ENCODE measurements around the gene MAPK10.

MAPK10 gene

DNA sequence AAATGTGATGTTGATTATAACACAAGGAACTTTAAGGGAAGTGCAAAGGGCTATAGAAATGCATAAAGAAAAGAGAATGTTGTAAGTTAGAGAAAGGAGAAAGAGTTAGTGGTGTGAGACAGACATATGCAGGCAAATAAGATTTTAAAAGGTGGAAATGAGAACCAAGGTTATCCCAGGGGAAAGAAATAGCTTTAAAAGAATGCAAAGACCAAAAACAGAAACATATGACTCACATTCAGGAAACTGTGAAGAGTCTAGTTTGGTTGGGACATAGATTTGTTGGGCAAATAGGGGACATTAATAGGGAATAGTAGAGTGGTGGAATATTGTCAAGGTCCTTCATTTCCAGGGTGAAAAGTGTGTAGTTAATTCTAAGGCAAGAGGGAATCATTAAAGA is 52.4 kb downstream of the MAPK10 start:
- TF ChIP-seq REST (IDR thresholded peaks at IDR 0.05; ENCODE audit: insufficient read depth in 1 of 2, low read depth in 2 of 2, low read length in 2 of 2): no peak
- no peak for TF ChIP-seq POLR2AphosphoS5 (IDR thresholded peaks at IDR 0.05; ENCODE audit: low read depth, low read length)
- no peak for TF ChIP-seq SIN3A (IDR thresholded peaks at IDR 0.05; ENCODE audit: borderline replicate concordance, insufficient read depth, low read length)
- TF ChIP-seq FOXP2 (optimal IDR thresholded peaks at IDR 0.05; ENCODE audit: borderline replicate concordance, extremely low read depth, extremely low read length, insufficient read depth): no peak
- TF ChIP-seq TAF1 (IDR thresholded peaks at IDR 0.05; ENCODE audit: borderline replicate concordance, insufficient read depth, low read length): no peak

GRCh38 chr4:86306816-86307215 is 53.0 kb downstream of the MAPK10 start:
- TF ChIP-seq REST (IDR thresholded peaks at IDR 0.05; ENCODE audit: insufficient read depth in 1 of 2, low read depth in 2 of 2, low read length in 2 of 2) (no peak), FOXP2 (optimal IDR thresholded peaks at IDR 0.05; ENCODE audit: borderline replicate concordance, extremely low read depth, extremely low read length, insufficient read depth) (no peak), POLR2AphosphoS5 (IDR thresholded peaks at IDR 0.05; ENCODE audit: low read depth, low read length) (no peak), SIN3A (IDR thresholded peaks at IDR 0.05; ENCODE audit: borderline replicate concordance, insufficient read depth, low read length) (no peak), TAF1 (IDR thresholded peaks at IDR 0.05; ENCODE audit: borderline replicate concordance, insufficient read depth, low read length) (no peak)

DNA sequence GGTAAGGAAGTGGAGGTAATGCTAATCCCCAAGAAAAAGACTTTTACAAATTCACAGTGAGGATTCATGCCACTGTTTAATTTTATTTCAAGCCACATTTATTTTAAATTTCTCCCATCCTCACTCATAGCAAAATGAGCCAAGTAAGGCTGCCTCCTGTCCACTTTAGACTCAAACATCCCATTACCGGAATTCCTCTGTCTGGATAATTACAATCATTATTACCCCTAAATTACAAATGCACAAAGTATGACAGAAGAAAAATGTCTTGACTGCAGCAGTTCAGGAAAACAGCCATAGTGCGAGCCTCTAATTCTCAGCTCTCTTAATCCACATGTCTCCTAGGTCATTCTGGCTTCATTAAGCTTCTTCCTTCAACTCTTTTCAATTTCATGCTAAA is 57.0 kb downstream of the MAPK10 start:
- no peak for TF ChIP-seq FOXP2 (optimal IDR thresholded peaks at IDR 0.05; ENCODE audit: borderline replicate concordance, extremely low read depth, extremely low read length, insufficient read depth)
- TF ChIP-seq TAF1 (IDR thresholded peaks at IDR 0.05; ENCODE audit: borderline replicate concordance, insufficient read depth, low read length): no peak
- TF ChIP-seq POLR2AphosphoS5 (IDR thresholded peaks at IDR 0.05; ENCODE audit: low read depth, low read length): no peak
- TF ChIP-seq SIN3A (IDR thresholded peaks at IDR 0.05; ENCODE audit: borderline replicate concordance, insufficient read depth, low read length): no peak
- TF ChIP-seq REST (IDR thresholded peaks at IDR 0.05; ENCODE audit: insufficient read depth in 1 of 2, low read depth in 2 of 2, low read length in 2 of 2): no peak

GRCh38 chr4:86302251-86302650 is 57.6 kb downstream of the MAPK10 start:
- no peak for TF ChIP-seq FOXP2 (optimal IDR thresholded peaks at IDR 0.05; ENCODE audit: borderline replicate concordance, extremely low read depth, extremely low read length, insufficient read depth)
- no peak for TF ChIP-seq REST (IDR thresholded peaks at IDR 0.05; ENCODE audit: insufficient read depth in 1 of 2, low read depth in 2 of 2, low read length in 2 of 2)
- TF ChIP-seq TAF1 (IDR thresholded peaks at IDR 0.05; ENCODE audit: borderline replicate concordance, insufficient read depth, low read length): no peak
- no peak for TF ChIP-seq SIN3A (IDR thresholded peaks at IDR 0.05; ENCODE audit: borderline replicate concordance, insufficient read depth, low read length)

- TF ChIP-seq TAF1 (IDR thresholded peaks at IDR 0.05; ENCODE audit: borderline replicate concordance, insufficient read depth, low read length) (no peak), POLR2AphosphoS5 (IDR thresholded peaks at IDR 0.05; ENCODE audit: low read depth, low read length) (no peak), REST (IDR thresholded peaks at IDR 0.05; ENCODE audit: insufficient read depth in 1 of 2, low read depth in 2 of 2, low read length in 2 of 2) (no peak), SIN3A (IDR thresholded peaks at IDR 0.05; ENCODE audit: borderline replicate concordance, insufficient read depth, low read length) (no peak), FOXP2 (optimal IDR thresholded peaks at IDR 0.05; ENCODE audit: borderline replicate concordance, extremely low read depth, extremely low read length, insufficient read depth) (no peak)
Measured at GRCh38 chr4:86300516-86300915, 59.3 kb downstream of the MAPK10 start.

All from PFSK-1 (cell line).